Measurements from ENCODE around the gene MCM7. TPM values are rescaled to one million over a fixed set of nuclear protein-coding genes. Genes with fewer than 3 reads are reported as not detected.

Gene MCM7
- polyA plus RNA-seq, 1 of the 3 experiments (the other 2 are of a cell fraction): 241 TPM

- H3K9me3 ChIP-seq: no peaks in the 10 kb centered on the region
- H3K4me2 ChIP-seq: peak overlapping the region; percentile 90
- peak; percentile 60 for DNase-seq
- H3K9me2 ChIP-seq: no peaks in the 10 kb centered on the region
- H3K4me1 ChIP-seq (ENCODE audit: control insufficient read depth in 1 of 2, insufficient read depth in 2 of 2, low read depth in 1 of 2, low read length in 1 of 2): peaks cover 10 to 20% of the 10 kb centered on the region in 2 experiments; a peak in 2 of 4 replicates
- TF ChIP-seq SIN3A (IDR thresholded peaks at IDR 0.05; ENCODE audit: borderline replicate concordance, low read depth, low read length): no peak
- no peak for TF ChIP-seq RAD21 (IDR thresholded peaks at IDR 0.05; ENCODE audit: low read length)
- no peak for TF ChIP-seq EZH2phosphoT487 (IDR thresholded peaks at IDR 0.05; ENCODE audit: borderline replicate concordance, low read depth)
- TF ChIP-seq CHD2 (IDR thresholded peaks at IDR 0.05; ENCODE audit: low read length, partially characterized antibody): no peak
- no peak for TF ChIP-seq TEAD4 (IDR thresholded peaks at IDR 0.05; ENCODE audit: borderline replicate concordance, insufficient read depth)
- TF ChIP-seq POLR2AphosphoS5 (IDR thresholded peaks at IDR 0.05; ENCODE audit: low read depth, low read length): no peak
- no peak for TF ChIP-seq TAF1 (IDR thresholded peaks at IDR 0.05; ENCODE audit: borderline replicate concordance, low read depth, low read length)
- TF ChIP-seq RFX5 (IDR thresholded peaks at IDR 0.05; ENCODE audit: low read length): no peak
- TF ChIP-seq MAX (IDR thresholded peaks at IDR 0.05; ENCODE audit: low read depth): peak; percentile 41; the same call in 1 of the 2 replicates
- H3K27me3 ChIP-seq (ENCODE audit: insufficient read depth): no peaks in the 10 kb centered on the region
- peak overlapping the region; percentile 84 for H2AFZ ChIP-seq (ENCODE audit: low read depth)
- H3K4me3 ChIP-seq (ENCODE audit: low read depth in 2 of 2, low read length in 1 of 2): peak overlapping the region; percentile 65 to 84
- peaks cover 45% of the 10 kb centered on the region for H3F3A ChIP-seq (replicated peaks; ENCODE audit: insufficient read depth)
- H3K36me3 ChIP-seq (replicated peaks in 1 of 2; ENCODE audit: control insufficient read depth in 1 of 2, insufficient read depth in 2 of 2, low read length in 1 of 2): peaks cover 8 to 17% of the 10 kb centered on the region in 2 experiments
- WGBS (ENCODE audit: low lambda C conversion rate): 25% methylated on average over 32 of the region's 37 CpGs
- peak overlapping the region in 1 of 2 experiments; percentile 96; a peak in 1 of 4 replicates for H3K27ac ChIP-seq (ENCODE audit: low read depth in 2 of 2, low read length in 1 of 2)
- H3K9ac ChIP-seq: peak overlapping the region; percentile 88
- POLR2A ChIA-PET: interaction anchor here (0.6 to 2.7 kb wide), 5 partner anchors 26 to 762 kb away, joined by 3 to 19 read pairs (median 4); partner anchors contain the start of genes AP4M1, MCM7, UFSP1 and ZSCAN21
- peaks cover 28% of the 10 kb centered on the region; the same call in 1 of the 2 replicates for H3K79me2 ChIP-seq (ENCODE audit: insufficient read depth)
- H4K20me1 ChIP-seq (ENCODE audit: insufficient read depth): no peaks in the 10 kb centered on the region
- CTCF ChIA-PET: interaction anchor here (0.6 to 13.6 kb wide), 15 partner anchors 11 to 577 kb away, joined by 3 to 262 read pairs (median 5); partner anchors contain the start of genes AP4M1, GAL3ST4, MCM7 and PVRIG
These were observed 26.9 kb upstream of the MCM7 start for GRCh38 chr7:100127866-100128636.

DNA sequence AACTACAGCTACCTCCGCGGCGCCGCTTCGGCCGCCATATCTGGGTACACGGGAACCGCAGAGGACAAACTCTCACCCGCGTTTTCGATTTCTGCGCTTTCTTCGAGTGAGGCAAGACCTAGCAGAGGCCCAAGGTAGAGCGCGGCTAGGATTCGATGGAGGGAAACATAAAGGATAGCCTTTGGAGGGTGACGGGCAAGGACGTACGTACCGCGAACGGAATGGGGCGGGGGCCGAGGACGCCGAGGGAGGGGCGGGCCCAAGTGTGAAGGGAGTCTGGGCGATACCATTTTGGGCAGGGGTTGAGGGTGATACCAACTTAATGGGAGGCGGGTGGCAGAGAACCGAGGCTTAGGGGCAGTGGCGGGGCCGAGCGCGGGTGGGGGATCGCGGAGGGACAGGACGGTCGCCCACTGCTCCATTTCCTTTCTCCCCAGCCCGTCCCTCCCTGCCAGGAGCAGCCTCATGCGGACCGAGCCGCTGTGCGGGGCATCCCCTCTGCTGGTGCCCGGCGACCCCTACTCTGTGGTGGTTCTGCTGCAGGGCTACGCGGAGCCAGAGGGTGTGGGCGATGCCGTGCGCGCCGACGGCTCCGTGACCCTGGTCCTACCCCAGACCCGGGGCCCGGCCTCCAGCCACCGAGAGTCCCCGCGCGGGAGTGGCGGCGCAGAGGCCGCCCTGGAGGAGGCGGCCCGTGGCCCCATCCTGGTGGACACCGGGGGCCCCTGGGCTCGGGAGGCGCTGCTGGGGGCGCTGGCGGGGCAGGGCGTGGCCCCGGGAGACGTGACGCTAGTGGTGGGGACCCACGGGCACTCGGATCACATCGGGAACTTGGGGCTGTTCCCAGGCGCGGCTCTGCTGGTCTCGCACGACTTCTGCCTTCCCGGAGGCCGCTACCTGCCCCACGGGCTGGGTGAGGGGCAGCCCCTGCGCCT lies 26.0 kb upstream of the MCM7 start, which contains the start of gene MBLAC1:
TSS of gene MBLAC1 (plus strand) at position 37 of the 935 bp plus-strand sequence. CDS start at position 466, 429 bp downstream.
- WGBS (ENCODE audit: low lambda C conversion rate): 1% methylated on average over 38 of the region's 85 CpGs
- Histone ChIP-seq H3K79me2 (ENCODE audit: insufficient read depth) (peaks cover 37% of the 10 kb centered on the region), H2AFZ (ENCODE audit: low read depth) (peak within 1 kb of the TSS; percentile 84), H3K9me2 (no peaks in the 10 kb centered on the region), H4K20me1 (ENCODE audit: insufficient read depth) (no peaks in the 10 kb centered on the region), H3K9ac (peak within 1 kb of the TSS; percentile 88), H3K27me3 (ENCODE audit: insufficient read depth) (no peaks in the 10 kb centered on the region), H3K4me3 (ENCODE audit: low read depth in 2 of 2, low read length in 1 of 2) (peak within 1 kb of the TSS; percentile 65 to 84), H3K4me2 (peak within 1 kb of the TSS; percentile 90), H3K4me1 (ENCODE audit: control insufficient read depth in 1 of 2, insufficient read depth in 2 of 2, low read depth in 1 of 2, low read length in 1 of 2) (peaks cover 6 to 20% of the 10 kb centered on the region in 2 experiments; a peak in 2 of 4 replicates), H3K36me3 (replicated peaks in 1 of 2; ENCODE audit: control insufficient read depth in 1 of 2, insufficient read depth in 2 of 2, low read length in 1 of 2) (peaks cover 13 to 22% of the 10 kb centered on the region in 2 experiments), H3K27ac (ENCODE audit: low read depth in 2 of 2, low read length in 1 of 2) (peak within 1 kb of the TSS; percentile 96 to 97), H3F3A (replicated peaks; ENCODE audit: insufficient read depth) (peaks cover 49% of the 10 kb centered on the region), H3K9me3 (no peaks in the 10 kb centered on the region)
- POLR2A ChIA-PET: interaction anchor here (1.0 to 5.3 kb wide), 4 partner anchors 22 to 26 kb away, joined by 3 to 70 read pairs (median 12); partner anchors contain the start of genes AP4M1, LAMTOR4 and MCM7
- peak; percentile 99 for DNase-seq
- CTCF ChIA-PET: interaction anchor here (0.9 to 13.6 kb wide), 7 partner anchors 12 to 149 kb away, joined by 3 to 262 read pairs (median 4); partner anchors contain the start of genes AP4M1, MCM7 and PVRIG
- TF ChIP-seq CTCF (IDR thresholded peaks at IDR 0.05) (no peak), RCOR1 (IDR thresholded peaks at IDR 0.05; ENCODE audit: low read length) (no peak), MXI1 (IDR thresholded peaks at IDR 0.05; ENCODE audit: low read depth, low read length) (peak; percentile 74), TCF12 (IDR thresholded peaks at IDR 0.05) (peak; percentile 50; the same call in 1 of the 2 replicates), RFX5 (IDR thresholded peaks at IDR 0.05; ENCODE audit: low read length) (no peak), PBX3 (IDR thresholded peaks at IDR 0.05) (peak; percentile 58; the same call in 1 of the 2 replicates), GABPA (IDR thresholded peaks at IDR 0.05; ENCODE audit: low read depth) (peak; percentile 50; the same call in 1 of the 2 replicates), JUND (IDR thresholded peaks at IDR 0.05) (no peak; the same call in 1 of the 2 replicates), NRF1 (IDR thresholded peaks at IDR 0.05; ENCODE audit: low read depth, low read length) (no peak), FOXM1 (IDR thresholded peaks at IDR 0.05; ENCODE audit: low read depth) (no peak), FOXJ3 (CRISPR knock-in tag; IDR thresholded peaks at IDR 0.05) (no peak), POLR2AphosphoS5 (IDR thresholded peaks at IDR 0.05; ENCODE audit: low read depth, low read length) (peak; percentile 98), NFIC (IDR thresholded peaks at IDR 0.05; ENCODE audit: borderline replicate concordance) (no peak)
- TF ChIP-seq, protein P1, sequence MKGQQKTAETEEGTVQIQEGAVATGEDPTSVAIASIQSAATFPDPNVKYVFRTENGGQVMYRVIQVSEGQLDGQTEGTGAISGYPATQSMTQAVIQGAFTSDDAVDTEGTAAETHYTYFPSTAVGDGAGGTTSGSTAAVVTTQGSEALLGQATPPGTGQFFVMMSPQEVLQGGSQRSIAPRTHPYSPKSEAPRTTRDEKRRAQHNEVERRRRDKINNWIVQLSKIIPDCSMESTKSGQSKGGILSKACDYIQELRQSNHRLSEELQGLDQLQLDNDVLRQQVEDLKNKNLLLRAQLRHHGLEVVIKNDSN (IDR thresholded peaks at IDR 0.05; ENCODE audit: borderline replicate concordance, low read depth): no peak

All from SK-N-SH (cell line).